ENCODE measurements around the gene TMEM132D. TPM values are rescaled to one million over a fixed set of nuclear protein-coding genes. Genes with fewer than 3 reads are reported as not detected.

TMEM132D gene
- total and polyA plus RNA-seq, 2 of the 8 experiments (the other 6 are each of a cell fraction or from before 2014, with no cell fraction given) = 3.5 to 10.1 TPM

DNA sequence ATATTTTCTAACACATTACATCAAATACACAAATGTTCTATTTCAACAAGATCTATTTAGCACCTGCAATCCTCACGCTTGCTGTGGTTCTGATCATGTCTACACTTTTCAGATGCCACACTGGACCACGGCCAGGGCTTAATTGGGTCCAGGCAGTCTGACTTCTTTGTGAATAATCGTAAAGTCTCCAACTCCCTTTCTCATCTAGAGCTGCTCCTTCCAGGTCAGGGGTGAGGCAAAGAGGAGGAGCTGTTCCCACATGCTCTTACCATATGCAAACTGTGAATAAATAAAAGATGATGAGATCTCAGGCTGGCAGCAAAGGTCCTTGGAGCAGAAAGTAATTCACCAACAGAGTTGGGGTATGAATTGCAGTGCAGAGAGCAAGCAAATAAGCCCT, 733.9 kb downstream of the TMEM132D start:
- 85% methylated on average over 3 of the region's 3 CpGs; no CpG with 5 or more reads in 1 of the 2 experiments for WGBS, 2 experiments (ENCODE audit: extremely low coverage in 1 of 2, insufficient coverage in 1 of 2, insufficient read length in 1 of 2, insufficient replicate concordance in 2 of 2, low coverage in 1 of 2, low lambda C conversion rate in 2 of 2, missing lambda C conversion rate in 1 of 2)
- H2BK5ac ChIP-seq (ENCODE audit: low read depth, low read length) = no peak overlapping the region
- no peak overlapping the region for H3K27ac ChIP-seq (ENCODE audit: low read depth, low read length)
- H3K79me1 ChIP-seq (ENCODE audit: low read depth, low read length) = no peaks in the 10 kb centered on the region
- H2BK120ac ChIP-seq (replicated peaks; ENCODE audit: low read depth, low read length) = no peak overlapping the region
- no peak overlapping the region for H3K9ac ChIP-seq (replicated peaks in 1 of 4; ENCODE audit: extremely low read depth in 1 of 4, low read depth in 3 of 4, low read length in 3 of 4)
- H3K14ac ChIP-seq (ENCODE audit: insufficient read length) = no peak overlapping the region
- H2AK5ac ChIP-seq (ENCODE audit: low read depth, low read length) = no peak overlapping the region
- FAIRE-seq (no peak), DNase-seq (ENCODE audit: low read depth in 1 of 2, low spot score in 2 of 2) (no peak)
- no peak overlapping the region for H3K4me2 ChIP-seq (ENCODE audit: insufficient read depth in 1 of 2, low read depth in 2 of 2, low read length in 2 of 2)
- no peak overlapping the region for H2BK15ac ChIP-seq (ENCODE audit: low read length)
- no peak overlapping the region for H2AFZ ChIP-seq (ENCODE audit: low read length)
- H4K20me1 ChIP-seq (replicated peaks in 1 of 2; ENCODE audit: control insufficient read depth in 1 of 2, insufficient read depth in 2 of 2, low read length in 2 of 2) = no peaks in the 10 kb centered on the region
- H3K4me1 ChIP-seq (replicated peaks in 1 of 4; ENCODE audit: control insufficient read depth in 3 of 4, insufficient read depth in 4 of 4, low read length in 3 of 4) = no peaks in the 10 kb centered on the region
- TF ChIP-seq RAD21 (IDR thresholded peaks at IDR 0.05 in 1 of 2, conservative IDR thresholded peaks at IDR 0.05 in 1 of 2; ENCODE audit: low read depth in 2 of 2, low read length in 2 of 2) (no peak), RNF2 (IDR thresholded peaks at IDR 0.05; ENCODE audit: borderline replicate concordance, low read depth, low read length, missing control alignments, poor library complexity, severe bottlenecking) (no peak), CREB1 (IDR thresholded peaks at IDR 0.05) (no peak), HDAC6 (IDR thresholded peaks at IDR 0.05; ENCODE audit: low read depth, low read length) (no peak), RXRA (IDR thresholded peaks at IDR 0.05; ENCODE audit: insufficient read depth, low read depth, low read length) (no peak)
- H4K5ac ChIP-seq (ENCODE audit: insufficient read length, low read depth, low read length) = no peak overlapping the region
- ChIA-PET POLR2A (ENCODE audit: partially characterized antibody) (no interaction called here), CTCF (ENCODE audit: partially characterized antibody) (interaction anchor here (1.2 to 2.7 kb wide), 5 partner anchors 16 to 844 kb away, joined by 3 to 11 read pairs (median 4); no protein-coding TSS in a partner anchor)
- H3K18ac ChIP-seq (ENCODE audit: extremely low read depth, low read length) = no peak overlapping the region
- no peak overlapping the region for H4K91ac ChIP-seq (replicated peaks; ENCODE audit: insufficient read length, low read length)
- H3K79me2 ChIP-seq (ENCODE audit: control insufficient read depth in 1 of 2, insufficient read depth in 2 of 2, low read length in 2 of 2) = no peaks in the 10 kb centered on the region
- H3K4me3 ChIP-seq (ENCODE audit: extremely low read depth in 1 of 4, insufficient read depth in 2 of 4, low read depth in 3 of 4, low read length in 4 of 4) = no peak overlapping the region
- no peak overlapping the region for H2BK20ac ChIP-seq (ENCODE audit: low read length)
- H3K36me3 ChIP-seq (ENCODE audit: control insufficient read depth in 2 of 4, insufficient read depth in 4 of 4, low read length in 3 of 4) = no peaks in the 10 kb centered on the region
- H4K8ac ChIP-seq (ENCODE audit: extremely low read depth, insufficient read depth, low read length) = no peak overlapping the region
- no peaks in the 10 kb centered on the region; a peak in 1 of 4 replicates for H3K9me3 ChIP-seq (ENCODE audit: insufficient read depth in 2 of 2, low read depth in 1 of 2, low read length in 1 of 2)
- H3K23me2 ChIP-seq (ENCODE audit: low read depth, low read length) = no peaks in the 10 kb centered on the region
- no peak overlapping the region for H3K56ac ChIP-seq (replicated peaks; ENCODE audit: insufficient read length, low read depth, low read length)
- H3K27me3 ChIP-seq (replicated peaks in 1 of 4; ENCODE audit: control insufficient read depth in 3 of 4, extremely low read depth in 1 of 4, insufficient read depth in 3 of 4, low read length in 3 of 4) = no peaks in the 10 kb centered on the region
- no peak overlapping the region for H3K23ac ChIP-seq (ENCODE audit: insufficient read length)
- H3K4ac ChIP-seq (replicated peaks; ENCODE audit: insufficient read length, low read depth, low read length) = no peak overlapping the region
- no peak overlapping the region for H2BK12ac ChIP-seq (ENCODE audit: low read depth, low read length)

Measured in H1 (cell line).